GM12878 (cell line): ENCODE measurements around the gene SURF6. TPM values are rescaled to one million over a fixed set of nuclear protein-coding genes. Genes with fewer than 3 reads are reported as not detected.

Experiments used
- CBFB ChIP-seq: IDR thresholded peaks from 2 replicates; pipeline ENCODE4 v1.6.1; 2016; ENCODE audit warnings: antibody characterized with exemption, low read depth
- EED ChIP-seq: sonication (generic); IDR thresholded peaks from 2 replicates; pipeline ENCODE4 v1.6.1; 2016; ENCODE audit warnings: antibody characterized with exemption, low read depth
- EGR1 ChIP-seq, 2 experiments: IDR thresholded peaks; 1 replicate in 1 of 2; 2 replicates in 1 of 2; pipeline ENCODE4 v1.6.1; 2011 to 2012; ENCODE audit warnings: low read depth in 2 of 2, low read length in 2 of 2, borderline replicate concordance in 1 of 2, mild to moderate bottlenecking in 1 of 2, moderate library complexity in 1 of 2
- MEF2B ChIP-seq: fragments of 450-650 bp; IDR thresholded peaks from 2 replicates; pipeline ENCODE4 v1.6.1; 2018; ENCODE audit warnings: mild to moderate bottlenecking, moderate library complexity; ENCODE audit not compliant: partially characterized antibody, poor library complexity, severe bottlenecking
- MTA3 ChIP-seq: IDR thresholded peaks from 2 replicates; pipeline ENCODE4 v1.6.1; 2012; ENCODE audit warnings: low read length, inconsistent platforms, borderline replicate concordance
- PML ChIP-seq: IDR thresholded peaks from 2 replicates; pipeline ENCODE4 v1.6.1; 2012; ENCODE audit warnings: low read length, inconsistent platforms
- RAD21 ChIP-seq: IDR thresholded peaks from 2 replicates; pipeline ENCODE4 v1.6.1; 2011; ENCODE audit warnings: mild to moderate bottlenecking, low read depth, low read length, moderate library complexity; ENCODE audit not compliant: insufficient read depth
- RBBP5 ChIP-seq: fragments of 200-600 bp; sonication (generic); conservative IDR thresholded peaks from 2 replicates; pipeline ENCODE4 v1.6.1; 2016
- RCOR1 ChIP-seq: conservative IDR thresholded peaks from 2 replicates; pipeline ENCODE4 v1.6.1; 2012; ENCODE audit warnings: low read depth, low read length, improper control_type of control experiment
- RUNX3 ChIP-seq: IDR thresholded peaks from 2 replicates; pipeline ENCODE4 v1.6.1; 2012; ENCODE audit warnings: low read length, inconsistent platforms
- SRF ChIP-seq, 2 experiments: IDR thresholded peaks; 2 replicates each; pipeline ENCODE4 v1.6.1; 2011; ENCODE audit warnings: low read depth in 2 of 2, low read length in 2 of 2, mild to moderate bottlenecking in 1 of 2, moderate library complexity in 1 of 2
- STAT3 ChIP-seq: IDR thresholded peaks from 2 replicates; pipeline ENCODE4 v1.6.1; 2011; ENCODE audit warnings: low read depth, low read length, improper control_type of control experiment
- ZSCAN29 ChIP-seq: fragments of 450-650 bp; IDR thresholded peaks from 2 replicates; pipeline ENCODE4 v1.6.1; 2017; ENCODE audit warnings: mild to moderate bottlenecking, moderate library complexity
- polyA plus RNA-seq, 11 experiments: library from polyadenylated mRNA; depleted of rRNA in 4 of 11; unstranded in 6 of 11; stranded (reverse) in 5 of 11; fragments of >200 nt; fragmentation: Nextera tagmentation in 4 of 11; fragmentation: Illumina TruSeq in 1 of 11; extraction: Ambion mirVana in 4 of 11; extraction: Trizol in 1 of 11; gene quantifications; 1 replicate in 1 of 11; 2 replicates in 10 of 11; pipeline versions ENCODE4 v1.2.1 to v1.2.3, GENCODE V29; 2011 to 2016; ENCODE audit warnings: inconsistent platforms in 2 of 11, missing spikeins in 2 of 11, low read depth in 1 of 11
- total RNA-seq, 4 experiments: library from RNA; depleted of rRNA in 3 of 4; stranded (reverse); fragments of >200 nt in 3 of 4; fragmentation: Illumina TruSeq in 1 of 4; extraction: Trizol in 1 of 4; gene quantifications; 2 replicates each; pipeline versions ENCODE4 v1.2.1 to v1.2.3, GENCODE V29; 2013 to 2021
- TF ChIP-seq, protein P1 (sequence below): fragments of 450-650 bp; formaldehyde crosslinking; IDR thresholded peaks from 2 replicates; pipeline ENCODE4 v1.4.0; 2022; ENCODE audit warnings: mild to moderate bottlenecking, moderate library complexity
- TF ChIP-seq, protein P2 (sequence below): fragments of 450-650 bp; IDR thresholded peaks from 2 replicates; pipeline ENCODE4 v1.6.1; 2018; ENCODE audit warnings: mild to moderate bottlenecking, low read depth, moderate library complexity; ENCODE audit not compliant: partially characterized antibody
- TF ChIP-seq, protein P3 (sequence below): fragments of 450-650 bp; IDR thresholded peaks from 2 replicates; pipeline ENCODE4 v1.6.1; 2017; ENCODE audit warnings: low read depth, mild to moderate bottlenecking, moderate library complexity
- TF ChIP-seq, protein P4 (sequence below): IDR thresholded peaks from 2 replicates; pipeline ENCODE4 v1.6.1; 2011; ENCODE audit warnings: borderline replicate concordance, low read depth, mild to moderate bottlenecking, moderate library complexity, low read length; ENCODE audit not compliant: insufficient read depth, poor library complexity, severe bottlenecking
- TF ChIP-seq, protein P5 (sequence below): IDR thresholded peaks from 2 replicates; pipeline ENCODE4 v1.6.1; 2011; ENCODE audit warnings: mild to moderate bottlenecking, low read depth, low read length, moderate library complexity; ENCODE audit not compliant: insufficient replicate concordance

Gene SURF6
- total and polyA plus RNA-seq, 10 of the 15 experiments (the other 5 are each of a cell fraction or from before 2014, with no cell fraction given), result 2.2 to 27.2 (median 15.1) TPM

DNA sequence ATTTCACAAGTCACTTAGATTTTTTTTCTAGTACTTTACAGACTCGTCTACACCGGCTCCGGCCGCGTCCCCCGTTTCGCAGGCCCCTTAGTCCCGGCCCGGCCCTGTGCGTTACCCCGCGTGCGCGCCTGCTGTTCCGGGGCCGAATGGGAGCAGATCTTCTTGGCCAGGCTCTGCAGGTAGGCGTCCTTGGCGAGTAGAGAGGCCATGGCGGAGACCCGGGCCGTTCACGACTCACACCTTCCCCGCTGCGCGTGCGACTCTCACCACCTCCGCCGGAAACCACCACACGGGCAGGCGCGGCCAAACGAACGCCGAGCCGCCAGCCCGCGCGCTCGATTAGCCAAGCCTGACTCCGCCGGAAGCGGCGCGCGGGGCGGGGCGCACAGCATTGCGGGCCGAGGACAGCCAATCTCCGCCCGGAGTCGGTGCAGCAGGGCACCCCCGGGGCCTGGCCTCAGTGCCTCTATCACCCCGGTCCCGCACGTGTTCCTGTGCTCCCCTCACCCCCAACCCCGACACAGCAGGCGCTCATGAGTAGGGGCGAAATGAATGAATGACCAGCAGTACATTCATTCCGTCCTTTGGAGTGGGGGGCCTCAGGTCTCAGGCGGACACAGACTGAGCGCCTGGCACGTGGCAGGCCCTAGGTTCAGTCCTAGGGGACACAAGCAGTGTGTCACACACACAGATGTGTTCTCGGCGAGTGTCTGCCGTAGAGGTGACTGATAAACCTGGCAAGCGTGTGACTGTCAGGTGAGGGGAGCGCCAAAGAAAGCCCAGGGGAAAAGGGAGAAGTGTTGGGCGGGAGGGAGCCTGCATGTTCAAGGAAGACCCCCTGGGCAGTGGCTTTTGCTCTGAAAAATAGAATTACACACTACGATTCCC, at the start of gene SURF6 (continued):
- TF ChIP-seq RBBP5, result no peak; the same call in 1 of the 2 replicates
- TF ChIP-seq STAT3, result no peak
- peak; percentile 88 for TF ChIP-seq CBFB
- TF ChIP-seq EED, result peak; percentile 33; the same call in 1 of the 2 replicates
- TF ChIP-seq, protein P1, sequence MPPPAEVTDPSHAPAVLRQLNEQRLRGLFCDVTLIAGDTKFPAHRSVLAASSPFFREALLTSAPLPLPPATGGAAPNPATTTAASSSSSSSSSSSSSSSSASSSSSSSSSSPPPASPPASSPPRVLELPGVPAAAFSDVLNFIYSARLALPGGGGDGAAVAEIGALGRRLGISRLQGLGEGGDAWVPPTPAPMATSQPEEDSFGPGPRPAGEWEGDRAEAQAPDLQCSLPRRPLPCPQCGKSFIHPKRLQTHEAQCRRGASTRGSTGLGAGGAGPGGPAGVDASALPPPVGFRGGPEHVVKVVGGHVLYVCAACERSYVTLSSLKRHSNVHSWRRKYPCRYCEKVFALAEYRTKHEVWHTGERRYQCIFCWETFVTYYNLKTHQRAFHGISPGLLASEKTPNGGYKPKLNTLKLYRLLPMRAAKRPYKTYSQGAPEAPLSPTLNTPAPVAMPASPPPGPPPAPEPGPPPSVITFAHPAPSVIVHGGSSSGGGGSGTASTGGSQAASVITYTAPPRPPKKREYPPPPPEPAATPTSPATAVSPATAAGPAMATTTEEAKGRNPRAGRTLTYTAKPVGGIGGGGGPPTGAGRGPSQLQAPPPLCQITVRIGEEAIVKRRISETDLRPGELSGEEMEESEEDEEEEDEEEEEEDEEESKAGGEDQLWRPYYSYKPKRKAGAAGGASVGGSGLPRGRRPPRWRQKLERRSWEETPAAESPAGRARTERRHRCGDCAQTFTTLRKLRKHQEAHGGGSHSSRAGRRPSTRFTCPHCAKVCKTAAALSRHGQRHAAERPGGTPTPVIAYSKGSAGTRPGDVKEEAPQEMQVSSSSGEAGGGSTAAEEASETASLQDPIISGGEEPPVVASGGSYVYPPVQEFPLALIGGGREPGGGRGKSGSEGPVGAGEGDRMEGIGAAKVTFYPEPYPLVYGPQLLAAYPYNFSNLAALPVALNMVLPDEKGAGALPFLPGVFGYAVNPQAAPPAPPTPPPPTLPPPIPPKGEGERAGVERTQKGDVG, result no peak
- TF ChIP-seq MTA3, result no peak; the same call in 1 of the 2 replicates
- peak in 1 of 2 experiments; percentile 74; a peak in 1 of 3 replicates for TF ChIP-seq EGR1 (IDR thresholded peaks at IDR 0.05; ENCODE audit: borderline replicate concordance in 1 of 2, low read depth in 2 of 2, low read length in 2 of 2)
- peak; percentile 61 for TF ChIP-seq MEF2B
- peak; percentile 88; the same call in 1 of the 2 replicates for TF ChIP-seq PML
- TF ChIP-seq RUNX3, result peak; percentile 92
- 0 out of 2 replicates have a peak, but pooled peaks have one; percentile 29 for TF ChIP-seq RCOR1
- TF ChIP-seq, protein P2, sequence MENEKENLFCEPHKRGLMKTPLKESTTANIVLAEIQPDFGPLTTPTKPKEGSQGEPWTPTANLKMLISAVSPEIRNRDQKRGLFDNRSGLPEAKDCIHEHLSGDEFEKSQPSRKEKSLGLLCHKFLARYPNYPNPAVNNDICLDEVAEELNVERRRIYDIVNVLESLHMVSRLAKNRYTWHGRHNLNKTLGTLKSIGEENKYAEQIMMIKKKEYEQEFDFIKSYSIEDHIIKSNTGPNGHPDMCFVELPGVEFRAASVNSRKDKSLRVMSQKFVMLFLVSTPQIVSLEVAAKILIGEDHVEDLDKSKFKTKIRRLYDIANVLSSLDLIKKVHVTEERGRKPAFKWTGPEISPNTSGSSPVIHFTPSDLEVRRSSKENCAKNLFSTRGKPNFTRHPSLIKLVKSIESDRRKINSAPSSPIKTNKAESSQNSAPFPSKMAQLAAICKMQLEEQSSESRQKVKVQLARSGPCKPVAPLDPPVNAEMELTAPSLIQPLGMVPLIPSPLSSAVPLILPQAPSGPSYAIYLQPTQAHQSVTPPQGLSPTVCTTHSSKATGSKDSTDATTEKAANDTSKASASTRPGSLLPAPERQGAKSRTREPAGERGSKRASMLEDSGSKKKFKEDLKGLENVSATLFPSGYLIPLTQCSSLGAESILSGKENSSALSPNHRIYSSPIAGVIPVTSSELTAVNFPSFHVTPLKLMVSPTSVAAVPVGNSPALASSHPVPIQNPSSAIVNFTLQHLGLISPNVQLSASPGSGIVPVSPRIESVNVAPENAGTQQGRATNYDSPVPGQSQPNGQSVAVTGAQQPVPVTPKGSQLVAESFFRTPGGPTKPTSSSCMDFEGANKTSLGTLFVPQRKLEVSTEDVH, result peak; percentile 24
- peak; percentile 99 for TF ChIP-seq ZSCAN29
- TF ChIP-seq, protein P3, sequence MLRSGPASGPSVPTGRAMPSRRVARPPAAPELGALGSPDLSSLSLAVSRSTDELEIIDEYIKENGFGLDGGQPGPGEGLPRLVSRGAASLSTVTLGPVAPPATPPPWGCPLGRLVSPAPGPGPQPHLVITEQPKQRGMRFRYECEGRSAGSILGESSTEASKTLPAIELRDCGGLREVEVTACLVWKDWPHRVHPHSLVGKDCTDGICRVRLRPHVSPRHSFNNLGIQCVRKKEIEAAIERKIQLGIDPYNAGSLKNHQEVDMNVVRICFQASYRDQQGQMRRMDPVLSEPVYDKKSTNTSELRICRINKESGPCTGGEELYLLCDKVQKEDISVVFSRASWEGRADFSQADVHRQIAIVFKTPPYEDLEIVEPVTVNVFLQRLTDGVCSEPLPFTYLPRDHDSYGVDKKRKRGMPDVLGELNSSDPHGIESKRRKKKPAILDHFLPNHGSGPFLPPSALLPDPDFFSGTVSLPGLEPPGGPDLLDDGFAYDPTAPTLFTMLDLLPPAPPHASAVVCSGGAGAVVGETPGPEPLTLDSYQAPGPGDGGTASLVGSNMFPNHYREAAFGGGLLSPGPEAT, result peak; percentile 97
- TF ChIP-seq, protein P4, sequence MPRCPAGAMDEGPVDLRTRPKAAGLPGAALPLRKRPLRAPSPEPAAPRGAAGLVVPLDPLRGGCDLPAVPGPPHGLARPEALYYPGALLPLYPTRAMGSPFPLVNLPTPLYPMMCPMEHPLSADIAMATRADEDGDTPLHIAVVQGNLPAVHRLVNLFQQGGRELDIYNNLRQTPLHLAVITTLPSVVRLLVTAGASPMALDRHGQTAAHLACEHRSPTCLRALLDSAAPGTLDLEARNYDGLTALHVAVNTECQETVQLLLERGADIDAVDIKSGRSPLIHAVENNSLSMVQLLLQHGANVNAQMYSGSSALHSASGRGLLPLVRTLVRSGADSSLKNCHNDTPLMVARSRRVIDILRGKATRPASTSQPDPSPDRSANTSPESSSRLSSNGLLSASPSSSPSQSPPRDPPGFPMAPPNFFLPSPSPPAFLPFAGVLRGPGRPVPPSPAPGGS, result peak; percentile 81
- TF ChIP-seq, protein P5, sequence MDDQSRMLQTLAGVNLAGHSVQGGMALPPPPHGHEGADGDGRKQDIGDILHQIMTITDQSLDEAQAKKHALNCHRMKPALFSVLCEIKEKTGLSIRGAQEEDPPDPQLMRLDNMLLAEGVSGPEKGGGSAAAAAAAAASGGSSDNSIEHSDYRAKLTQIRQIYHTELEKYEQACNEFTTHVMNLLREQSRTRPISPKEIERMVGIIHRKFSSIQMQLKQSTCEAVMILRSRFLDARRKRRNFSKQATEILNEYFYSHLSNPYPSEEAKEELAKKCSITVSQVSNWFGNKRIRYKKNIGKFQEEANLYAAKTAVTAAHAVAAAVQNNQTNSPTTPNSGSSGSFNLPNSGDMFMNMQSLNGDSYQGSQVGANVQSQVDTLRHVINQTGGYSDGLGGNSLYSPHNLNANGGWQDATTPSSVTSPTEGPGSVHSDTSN, result peak; percentile 13
- peak; percentile 98 to 100 for TF ChIP-seq SRF (IDR thresholded peaks at IDR 0.05; ENCODE audit: low read depth in 2 of 2, low read length in 2 of 2)
- no peak for TF ChIP-seq RAD21
